NAMALWA (cell line): ENCODE measurements around the gene SYT1.
A peak's percentile ranks its signal among the peaks of the same experiment; 100 is the strongest.

Experiments
- DNase-seq: peaks from one replicate; pipeline ENCODE4 v3.0.0-alpha.2; 2015; ENCODE audit warnings: low spot score

The SYT1 gene

GRCh38 chr12:79057540-79057939 lies 193.0 kb downstream of the SYT1 start:
- DNase-seq: no peak

- no peak for DNase-seq
Measured at GRCh38 chr12:79058342-79058741, 193.8 kb downstream of the SYT1 start.

GRCh38 chr12:79059557-79059956 lies 195.0 kb downstream of the SYT1 start:
- no peak for DNase-seq

GRCh38 chr12:79063258-79063657 lies 198.7 kb downstream of the SYT1 start:
- DNase-seq: no peak

GRCh38 chr12:79067977-79068376 lies 203.4 kb downstream of the SYT1 start:
- no peak for DNase-seq

- DNase-seq: no peak
Measured at GRCh38 chr12:79069009-79069408, 204.4 kb downstream of the SYT1 start.

GRCh38 chr12:79071498-79071897 lies 206.9 kb downstream of the SYT1 start:
- DNase-seq: no peak

GRCh38 chr12:79073506-79073905 lies 208.9 kb downstream of the SYT1 start:
- no peak for DNase-seq

- no peak for DNase-seq
Measured at GRCh38 chr12:79082595-79082994, 218.0 kb downstream of the SYT1 start.

- DNase-seq: no peak
Measured at GRCh38 chr12:79083181-79083580, 218.6 kb downstream of the SYT1 start.

GRCh38 chr12:79085106-79085682 lies 220.6 kb downstream of the SYT1 start:
- DNase-seq: no peak

GRCh38 chr12:79086541-79087296 lies 222.1 kb downstream of the SYT1 start:
- DNase-seq: no peak

GRCh38 chr12:79098530-79098929 lies 234.0 kb downstream of the SYT1 start:
- peak; percentile 4 for DNase-seq

- DNase-seq: no peak
Measured at GRCh38 chr12:79108962-79109361, 244.4 kb downstream of the SYT1 start.

GRCh38 chr12:79114896-79115295 lies 250.3 kb downstream of the SYT1 start:
- DNase-seq: no peak

- no peak for DNase-seq
Measured at GRCh38 chr12:79115743-79116142, 251.2 kb downstream of the SYT1 start.

GRCh38 chr12:79119796-79120195 lies 255.2 kb downstream of the SYT1 start:
- DNase-seq: no peak

GRCh38 chr12:79121486-79121885 lies 256.9 kb downstream of the SYT1 start:
- peak; percentile 44 for DNase-seq

GRCh38 chr12:79124385-79124784 lies 259.8 kb downstream of the SYT1 start:
- no peak for DNase-seq

- DNase-seq: no peak
Measured at GRCh38 chr12:79125358-79125757, 260.8 kb downstream of the SYT1 start.

GRCh38 chr12:79127271-79127751 lies 262.7 kb downstream of the SYT1 start:
- DNase-seq: no peak

GRCh38 chr12:79128956-79129355 lies 264.4 kb downstream of the SYT1 start:
- DNase-seq: no peak

- no peak for DNase-seq
Measured at GRCh38 chr12:79138872-79139271, 274.3 kb downstream of the SYT1 start.

GRCh38 chr12:79140711-79141110 lies 276.1 kb downstream of the SYT1 start:
- DNase-seq: no peak
